ENCODE measurements around the gene CLDN22. TPM values are rescaled to one million over a fixed set of nuclear protein-coding genes. Genes with fewer than 3 reads are reported as not detected.

Gene CLDN22
- total RNA-seq, 1 experiment from 2014 or later = not detected

DNA sequence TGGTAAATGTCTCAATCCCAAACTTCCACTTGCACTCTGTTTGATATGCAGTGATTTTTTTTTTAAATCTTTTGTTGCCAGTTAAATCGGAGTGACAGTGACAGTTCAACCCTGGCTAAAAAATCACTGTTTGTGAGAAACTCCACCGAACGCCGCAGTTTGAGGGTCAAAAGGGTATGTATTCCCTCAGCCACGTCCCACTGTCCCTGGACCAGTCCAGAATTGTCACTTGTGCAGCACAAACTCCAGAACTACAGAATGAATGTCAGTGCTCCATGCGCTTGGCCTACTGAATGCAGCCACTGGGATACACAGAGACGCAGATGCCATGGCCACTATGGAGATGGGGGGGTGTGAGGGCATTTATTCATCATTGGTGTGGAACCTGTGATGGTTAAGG is 34.2 kb downstream of the CLDN22 start:
- Histone ChIP-seq H3K4me3 (ENCODE audit: low read depth, low read length, poor library complexity, severe bottlenecking) (no peak overlapping the region), H3K9me3 (ENCODE audit: low read depth, low read length, poor library complexity, severe bottlenecking) (no peaks in the 10 kb centered on the region), H3K36me3 (ENCODE audit: insufficient read depth, low read length, poor library complexity, severe bottlenecking) (peaks cover 84% of the 10 kb centered on the region), H3K27ac (ENCODE audit: low read depth, low read length, poor library complexity, severe bottlenecking) (no peak overlapping the region), H3K4me1 (ENCODE audit: insufficient read depth, low read length, poor library complexity, severe bottlenecking) (no peaks in the 10 kb centered on the region), H3K27me3 (replicated peaks; ENCODE audit: insufficient read depth, low read depth, low read length, poor library complexity) (no peaks in the 10 kb centered on the region)
- TF ChIP-seq, protein P1, sequence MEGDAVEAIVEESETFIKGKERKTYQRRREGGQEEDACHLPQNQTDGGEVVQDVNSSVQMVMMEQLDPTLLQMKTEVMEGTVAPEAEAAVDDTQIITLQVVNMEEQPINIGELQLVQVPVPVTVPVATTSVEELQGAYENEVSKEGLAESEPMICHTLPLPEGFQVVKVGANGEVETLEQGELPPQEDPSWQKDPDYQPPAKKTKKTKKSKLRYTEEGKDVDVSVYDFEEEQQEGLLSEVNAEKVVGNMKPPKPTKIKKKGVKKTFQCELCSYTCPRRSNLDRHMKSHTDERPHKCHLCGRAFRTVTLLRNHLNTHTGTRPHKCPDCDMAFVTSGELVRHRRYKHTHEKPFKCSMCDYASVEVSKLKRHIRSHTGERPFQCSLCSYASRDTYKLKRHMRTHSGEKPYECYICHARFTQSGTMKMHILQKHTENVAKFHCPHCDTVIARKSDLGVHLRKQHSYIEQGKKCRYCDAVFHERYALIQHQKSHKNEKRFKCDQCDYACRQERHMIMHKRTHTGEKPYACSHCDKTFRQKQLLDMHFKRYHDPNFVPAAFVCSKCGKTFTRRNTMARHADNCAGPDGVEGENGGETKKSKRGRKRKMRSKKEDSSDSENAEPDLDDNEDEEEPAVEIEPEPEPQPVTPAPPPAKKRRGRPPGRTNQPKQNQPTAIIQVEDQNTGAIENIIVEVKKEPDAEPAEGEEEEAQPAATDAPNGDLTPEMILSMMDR (conservative IDR thresholded peaks at IDR 0.05; ENCODE audit: low read depth, low read length) = no peak
- no peak for TF ChIP-seq EZH2 (IDR thresholded peaks at IDR 0.05; ENCODE audit: borderline replicate concordance, low read depth, low read length, poor library complexity, severe bottlenecking)
- no peak for DNase-seq (ENCODE audit: low spot score)
- ChIA-PET POLR2A (ENCODE audit: low non-redundant PET) (no interaction called here), CTCF (no interaction called here)
- intact Hi-C loops (cut with micrococcal nuclease; ENCODE audit: unreplicated experiment) = no loop called here
- no TSS peak for BruUV-seq (replicated peaks)

DNA sequence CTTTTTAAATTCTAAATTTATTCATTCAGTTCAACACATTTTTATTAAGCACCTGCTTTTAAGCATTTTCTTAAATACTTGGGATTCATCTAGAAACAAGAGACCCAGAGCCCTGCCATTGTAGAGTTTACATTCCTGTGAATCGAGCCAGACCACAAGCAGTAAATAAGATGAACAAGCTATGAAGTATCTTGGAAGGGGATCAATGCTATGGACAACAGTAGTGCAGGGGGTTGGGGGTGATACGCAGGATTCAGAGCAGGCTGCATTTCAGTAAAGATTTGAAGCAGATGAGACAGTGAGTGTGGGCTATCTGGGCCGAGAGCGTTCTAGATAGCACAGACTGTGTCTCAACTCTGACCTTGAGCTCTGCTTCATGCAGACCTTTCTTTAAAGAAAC is 35.1 kb downstream of the CLDN22 start:
- Histone ChIP-seq H3K9me3 (ENCODE audit: low read depth, low read length, poor library complexity, severe bottlenecking) (no peaks in the 10 kb centered on the region), H3K27ac (ENCODE audit: low read depth, low read length, poor library complexity, severe bottlenecking) (no peak overlapping the region), H3K4me3 (ENCODE audit: low read depth, low read length, poor library complexity, severe bottlenecking) (no peak overlapping the region), H3K36me3 (ENCODE audit: insufficient read depth, low read length, poor library complexity, severe bottlenecking) (peaks cover 86% of the 10 kb centered on the region), H3K27me3 (replicated peaks; ENCODE audit: insufficient read depth, low read depth, low read length, poor library complexity) (no peaks in the 10 kb centered on the region), H3K4me1 (ENCODE audit: insufficient read depth, low read length, poor library complexity, severe bottlenecking) (no peaks in the 10 kb centered on the region)
- intact Hi-C loops (cut with micrococcal nuclease; ENCODE audit: unreplicated experiment) = no loop called here
- BruUV-seq (replicated peaks) = no TSS peak
- ChIA-PET POLR2A (ENCODE audit: low non-redundant PET) (no interaction called here), CTCF (no interaction called here)
- no peak for DNase-seq (ENCODE audit: low spot score)
- no peak for TF ChIP-seq EZH2 (IDR thresholded peaks at IDR 0.05; ENCODE audit: borderline replicate concordance, low read depth, low read length, poor library complexity, severe bottlenecking)
- TF ChIP-seq, protein P1 (conservative IDR thresholded peaks at IDR 0.05; ENCODE audit: low read depth, low read length) = no peak

DNA sequence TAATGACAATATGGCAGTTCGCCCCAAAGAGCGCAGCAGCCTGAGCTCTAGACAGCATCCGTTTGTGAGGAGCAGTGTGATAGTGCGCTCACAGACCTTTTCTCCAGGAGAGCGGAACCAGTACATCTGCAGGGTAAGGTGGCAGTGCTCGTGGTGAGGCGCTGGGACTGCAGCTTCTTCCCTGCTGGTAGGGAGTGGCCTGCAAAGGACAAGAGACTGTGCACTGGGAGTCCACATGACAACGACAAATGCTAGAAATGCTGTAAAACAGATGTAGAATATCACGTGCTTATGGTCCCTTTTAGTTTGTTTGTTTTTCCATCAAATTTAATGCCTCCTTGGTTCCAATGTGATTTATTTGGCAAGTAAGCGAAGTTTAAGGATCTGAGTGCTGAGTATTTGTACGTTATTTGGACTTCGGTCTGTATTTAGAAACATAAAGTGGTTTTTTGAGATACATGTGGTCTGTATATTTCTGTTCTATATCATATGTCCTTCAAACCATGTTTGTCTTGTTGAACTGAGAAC is 35.8 kb downstream of the CLDN22 start:
- no peak overlapping the region for H3K4me3 ChIP-seq (ENCODE audit: low read depth, low read length, poor library complexity, severe bottlenecking)
- H3K36me3 ChIP-seq (ENCODE audit: insufficient read depth, low read length, poor library complexity, severe bottlenecking) = peaks cover 79% of the 10 kb centered on the region
- H3K27ac ChIP-seq (ENCODE audit: low read depth, low read length, poor library complexity, severe bottlenecking) = no peak overlapping the region
- ChIA-PET CTCF (no interaction called here), POLR2A (ENCODE audit: low non-redundant PET) (no interaction called here)
- BruUV-seq (replicated peaks) = no TSS peak
- intact Hi-C loops (cut with micrococcal nuclease; ENCODE audit: unreplicated experiment) = no loop called here
- TF ChIP-seq EZH2 (IDR thresholded peaks at IDR 0.05; ENCODE audit: borderline replicate concordance, low read depth, low read length, poor library complexity, severe bottlenecking) = no peak
- TF ChIP-seq, protein P1 (conservative IDR thresholded peaks at IDR 0.05; ENCODE audit: low read depth, low read length) = no peak
- DNase-seq (ENCODE audit: low spot score) = no peak
- no peaks in the 10 kb centered on the region for H3K27me3 ChIP-seq (replicated peaks; ENCODE audit: insufficient read depth, low read depth, low read length, poor library complexity)
- no peaks in the 10 kb centered on the region for H3K9me3 ChIP-seq (ENCODE audit: low read depth, low read length, poor library complexity, severe bottlenecking)
- H3K4me1 ChIP-seq (ENCODE audit: insufficient read depth, low read length, poor library complexity, severe bottlenecking) = no peaks in the 10 kb centered on the region
